GM19468 (cell line): ENCODE data around the gene ISG20.

Experiments
- ATAC-seq: cut with Tn5 transposase; IDR thresholded peaks from one replicate; pipeline ENCODE4 v1.9.1; 2021; ENCODE audit warnings: mild to moderate bottlenecking, moderate library complexity, moderate number of reproducible peaks; ENCODE audit not compliant: unreplicated experiment; ENCODE audit errors: extremely low read depth

Gene ISG20

GRCh38 chr15:88638626-88639372 lies at the start of gene ISG20:
Gene ISG20, plus strand, starts transcription at chr15:88639016. Its CDS starts 351 bp downstream, at chr15:88639367.
- peak; percentile 68 for ATAC-seq

- ATAC-seq = no peak
Observed at GRCh38 chr15:88590759-88591158, 48.1 kb upstream of the ISG20 start.

GRCh38 chr15:88591384-88591783 lies 47.4 kb upstream of the ISG20 start:
- no peak for ATAC-seq

GRCh38 chr15:88603885-88604284 lies 34.9 kb upstream of the ISG20 start:
- no peak for ATAC-seq

GRCh38 chr15:88604381-88605188 lies 34.2 kb upstream of the ISG20 start:
- no peak for ATAC-seq

- no peak for ATAC-seq
Observed at GRCh38 chr15:88605189-88606069, 33.4 kb upstream of the ISG20 start.

GRCh38 chr15:88606070-88606794 lies 32.6 kb upstream of the ISG20 start:
- no peak for ATAC-seq

GRCh38 chr15:88607951-88608350 lies 30.9 kb upstream of the ISG20 start:
- no peak for ATAC-seq

GRCh38 chr15:88608607-88609181 lies 30.1 kb upstream of the ISG20 start:
- no peak for ATAC-seq

GRCh38 chr15:88609344-88610090 lies 29.3 kb upstream of the ISG20 start:
- no peak for ATAC-seq

- no peak for ATAC-seq
Observed at GRCh38 chr15:88610701-88611231, 28.1 kb upstream of the ISG20 start.

- no peak for ATAC-seq
Observed at GRCh38 chr15:88612186-88612796, 26.5 kb upstream of the ISG20 start.

- no peak for ATAC-seq
Observed at GRCh38 chr15:88613074-88613944, 25.5 kb upstream of the ISG20 start.

GRCh38 chr15:88615303-88616107 lies 23.3 kb upstream of the ISG20 start:
- no peak for ATAC-seq

GRCh38 chr15:88616240-88616639 lies 22.6 kb upstream of the ISG20 start:
- no peak for ATAC-seq

GRCh38 chr15:88617031-88617722 lies 21.6 kb upstream of the ISG20 start:
- ATAC-seq = no peak
